Inflammatory macrophage treated with lipopolysaccharide for 1 hour (primary cell): ENCODE results near the gene USP11.

Source experiments
- DNase-seq, 2 donors: peaks; one replicate each; pipeline ENCODE4 v3.0.0-alpha.2; 2020 to 2022

Gene USP11

GRCh38 chrX:47226071-47226470, 6.7 kb upstream of the USP11 start:
- no peak for DNase-seq

- no peak for DNase-seq
Observed at GRCh38 chrX:47226531-47227333, 6.1 kb upstream of the USP11 start.

GRCh38 chrX:47227334-47227583, 5.5 kb upstream of the USP11 start:
- no peak for DNase-seq

GRCh38 chrX:47228550-47229270, 4.1 kb upstream of the USP11 start:
- DNase-seq: no peak

GRCh38 chrX:47229427-47229826, 3.4 kb upstream of the USP11 start:
- DNase-seq: no peak

GRCh38 chrX:47230136-47230868, 2.5 kb upstream of the USP11 start:
- no peak for DNase-seq

- no peak for DNase-seq
Observed at GRCh38 chrX:47231167-47231566, 1.6 kb upstream of the USP11 start.

GRCh38 chrX:47232197-47232802, 509 bp upstream of the USP11 start:
- no peak for DNase-seq

- DNase-seq: peak; percentile 92 to 93
Observed at GRCh38 chrX:47233333-47234113, 714 bp downstream of the USP11 start.

- DNase-seq: no peak
Observed at GRCh38 chrX:47234583-47234982, 1.8 kb downstream of the USP11 start.

- DNase-seq: no peak
Observed at GRCh38 chrX:47235691-47236103, 2.9 kb downstream of the USP11 start.

- DNase-seq: no peak
Observed at GRCh38 chrX:47239199-47239598, 6.4 kb downstream of the USP11 start.

GRCh38 chrX:47239898-47240545, 7.2 kb downstream of the USP11 start:
- no peak for DNase-seq

GRCh38 chrX:47240619-47241018, 7.8 kb downstream of the USP11 start:
- no peak for DNase-seq

- DNase-seq: no peak
Observed at GRCh38 chrX:47241201-47242011, 8.6 kb downstream of the USP11 start.

- no peak for DNase-seq
Observed at GRCh38 chrX:47242321-47242720, 9.5 kb downstream of the USP11 start.

GRCh38 chrX:47243351-47243750, 10.5 kb downstream of the USP11 start:
- DNase-seq: no peak

- DNase-seq: no peak
Observed at GRCh38 chrX:47244676-47245075, 11.9 kb downstream of the USP11 start.

- no peak for DNase-seq
Observed at GRCh38 chrX:47245156-47245555, 12.3 kb downstream of the USP11 start.

- peak in 1 of 2 donors; percentile 43 for DNase-seq
Observed at GRCh38 chrX:47247206-47247998, 14.6 kb downstream of the USP11 start.

GRCh38 chrX:47247999-47248320, 15.2 kb downstream of the USP11 start:
- DNase-seq: no peak
